Endometrium (tissue), 2 donors: ENCODE measurements around the gene MRPL14.

ENCODE experiments used
- FAIRE-seq: peaks from 2 replicates; lab custom pipeline; 2012; peaks lifted over from hg19 to GRCh38; lab: Jason Lieb, UNC
- donor health status: control.
- donor health status: control.

The MRPL14 gene

DNA sequence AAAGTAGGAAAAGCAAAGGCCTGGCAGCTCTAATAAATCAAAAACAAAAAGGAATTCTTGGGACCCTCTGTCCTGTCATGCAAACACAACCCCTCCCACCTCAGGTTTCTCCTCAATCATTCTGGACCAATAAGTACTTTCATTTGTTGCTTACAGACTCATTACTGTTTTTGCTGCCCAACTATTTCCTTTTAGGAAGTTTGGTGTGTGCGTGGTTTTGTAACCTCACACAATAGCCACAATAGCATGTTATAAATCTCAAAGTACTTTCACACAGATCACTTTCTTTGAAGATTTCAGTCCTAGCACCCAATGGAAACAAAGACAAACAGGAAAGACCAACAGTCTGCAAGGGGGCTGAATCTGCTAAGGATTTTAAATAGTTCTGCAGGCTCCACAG, 4.5 kb downstream of the MRPL14 start:
- FAIRE-seq = no peak

- no peak for FAIRE-seq
Measured at GRCh38 chr6:44120692-44121443, 6.4 kb downstream of the MRPL14 start.

DNA sequence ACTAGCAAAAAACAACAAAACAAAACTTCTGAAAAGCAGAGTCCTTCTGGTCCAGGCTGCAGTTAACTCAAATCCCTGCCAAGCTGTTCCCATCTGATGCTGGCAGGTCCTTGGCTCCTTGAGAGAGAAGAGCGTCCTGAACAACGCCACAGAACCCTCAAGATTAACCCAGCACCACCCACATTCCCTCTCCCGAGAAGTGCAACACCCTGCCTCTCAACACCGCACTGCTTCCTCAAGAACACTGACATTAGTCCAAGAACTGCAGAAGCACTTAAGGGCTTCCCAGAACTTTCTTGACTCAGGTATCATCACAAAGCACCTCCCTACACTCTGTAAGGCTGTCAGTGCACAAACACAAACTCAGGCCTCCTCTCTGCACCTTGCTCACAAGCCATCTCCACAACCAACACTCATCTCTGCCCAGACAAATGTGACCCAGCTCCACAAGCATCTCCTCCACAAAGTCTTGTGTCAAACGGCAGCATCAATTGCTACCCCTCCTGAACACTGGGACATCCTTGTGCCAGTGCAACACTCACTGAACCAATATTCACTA, 7.5 kb downstream of the MRPL14 start:
- no peak for FAIRE-seq

DNA sequence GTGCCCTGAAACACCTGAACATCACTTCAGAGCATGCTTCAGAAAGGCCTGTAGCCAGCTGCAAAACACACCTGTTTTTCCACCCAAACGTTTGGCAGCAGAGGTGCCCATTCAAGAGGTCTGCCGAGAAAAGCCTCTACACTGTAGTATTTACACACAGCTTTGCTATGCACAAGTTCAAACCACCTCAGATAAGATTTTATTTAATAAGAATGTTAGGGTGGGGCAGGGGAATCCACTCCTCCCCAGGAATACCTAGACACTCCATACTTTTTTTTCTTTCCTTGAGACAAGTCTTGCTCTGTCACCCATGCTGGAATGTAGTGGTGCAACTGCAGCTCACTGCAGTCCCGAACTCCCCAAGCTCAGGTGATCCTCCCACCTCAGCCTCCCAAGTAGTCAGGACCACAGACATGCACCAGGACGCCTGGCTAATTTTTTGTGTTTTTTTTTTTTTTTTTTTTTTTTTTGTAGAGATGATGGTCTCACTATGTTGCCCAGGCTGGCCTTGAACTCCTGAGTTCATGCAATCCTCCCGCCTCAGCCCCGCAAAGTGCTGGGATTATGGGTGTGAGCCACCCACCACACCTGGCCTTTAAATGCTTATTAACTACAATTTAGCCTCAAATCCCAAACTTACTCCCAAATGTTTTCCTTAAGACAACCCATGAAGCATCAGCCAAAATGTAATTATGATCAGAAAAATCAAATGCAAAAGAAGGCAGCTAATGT, 9.7 kb downstream of the MRPL14 start:
- FAIRE-seq = no peak

DNA sequence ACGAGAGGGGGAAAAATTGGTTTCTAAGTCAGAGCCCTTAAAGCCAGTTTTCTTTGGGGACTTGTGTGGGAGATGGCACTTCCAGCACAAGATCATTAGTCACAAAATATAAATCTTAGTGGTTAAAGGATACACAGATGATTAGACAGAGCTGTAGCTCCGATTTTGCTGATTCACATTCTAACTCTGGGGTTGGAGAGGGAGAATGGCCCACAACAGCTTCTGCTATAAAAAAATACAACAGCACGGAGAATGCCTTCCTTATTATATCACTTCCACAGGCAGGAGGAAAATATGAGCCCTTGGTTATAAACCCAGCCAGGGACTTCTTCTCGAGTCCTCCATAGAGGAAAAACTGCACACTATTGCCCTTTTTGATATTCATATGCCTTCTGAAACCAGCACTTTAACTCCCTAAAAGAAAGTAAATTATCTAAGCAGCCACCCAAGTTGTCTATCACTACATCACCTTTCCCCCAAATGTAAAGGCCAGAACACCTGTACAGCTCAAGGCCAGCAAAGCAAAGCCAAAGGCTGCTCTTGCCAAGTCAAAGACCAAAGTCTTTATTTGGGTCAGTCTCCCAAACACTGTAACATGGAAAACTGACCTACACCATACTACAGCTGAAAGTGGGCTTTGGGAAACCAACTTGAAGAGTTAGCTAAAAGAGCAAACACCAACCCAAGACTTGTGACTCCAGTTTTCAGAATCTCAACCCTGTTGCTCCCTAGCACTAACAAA, 10.4 kb downstream of the MRPL14 start:
- no peak for FAIRE-seq

- no peak for FAIRE-seq
Measured at GRCh38 chr6:44115866-44116265, 11.4 kb downstream of the MRPL14 start.

- no peak for FAIRE-seq
Measured at GRCh38 chr6:44113414-44113813, 13.8 kb downstream of the MRPL14 start.

- no peak for FAIRE-seq
Measured at GRCh38 chr6:44111434-44112417, 15.5 kb downstream of the MRPL14 start.

- no peak for FAIRE-seq
Measured at GRCh38 chr6:44110966-44111365, 16.3 kb downstream of the MRPL14 start.

DNA sequence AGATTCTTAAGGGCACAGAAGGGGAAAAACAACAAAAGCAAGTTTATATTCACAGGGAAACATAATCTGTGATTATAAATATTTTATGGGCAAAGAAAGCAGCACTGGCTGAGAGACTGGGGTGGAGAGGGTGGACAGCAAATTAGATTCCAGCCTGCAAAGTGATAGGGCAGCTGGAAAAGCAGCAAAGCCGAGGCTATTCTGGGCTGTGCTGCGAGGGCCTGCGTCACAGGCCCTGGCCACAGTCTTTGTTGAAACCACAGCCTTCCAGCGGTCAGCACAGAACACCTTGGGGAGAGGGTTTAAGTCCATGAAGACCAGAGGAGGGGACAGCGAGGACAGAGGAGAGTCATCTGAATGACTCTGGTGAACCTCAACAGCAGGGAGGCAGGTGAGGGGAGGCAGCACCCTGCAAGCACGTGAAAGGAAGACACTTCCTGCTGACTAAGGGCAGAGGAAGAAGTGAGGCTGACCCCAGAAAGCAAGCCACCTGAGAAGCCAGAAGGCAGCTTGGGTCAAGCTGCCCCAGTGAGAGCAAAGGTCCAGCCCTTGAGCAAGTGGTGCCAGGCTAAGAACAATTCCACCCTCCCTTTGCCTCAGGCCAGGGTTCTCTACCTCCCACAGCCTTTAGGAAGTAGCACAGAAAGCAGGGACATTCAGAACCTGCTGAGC, 17.1 kb downstream of the MRPL14 start:
- FAIRE-seq = no peak

DNA sequence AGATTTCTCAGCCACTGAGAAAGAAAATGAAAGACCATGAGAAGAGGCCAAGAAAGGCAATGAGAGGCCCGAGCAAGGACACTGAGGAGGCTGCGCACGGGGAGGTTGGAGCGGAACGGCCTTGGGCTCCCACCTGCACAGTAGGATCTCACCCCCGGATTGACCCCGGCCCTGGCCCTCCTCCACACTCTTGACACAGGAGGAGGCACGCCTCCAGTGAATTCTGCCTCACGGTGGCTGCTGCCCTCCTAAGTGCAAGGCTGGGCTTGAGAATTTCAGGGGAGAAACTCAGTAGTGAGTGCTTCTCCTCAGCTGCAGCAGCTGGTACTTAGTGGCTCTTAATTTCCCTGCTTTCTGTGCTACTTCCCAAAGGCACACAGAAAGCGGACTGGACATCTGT, 18.0 kb downstream of the MRPL14 start:
- FAIRE-seq = no peak

DNA sequence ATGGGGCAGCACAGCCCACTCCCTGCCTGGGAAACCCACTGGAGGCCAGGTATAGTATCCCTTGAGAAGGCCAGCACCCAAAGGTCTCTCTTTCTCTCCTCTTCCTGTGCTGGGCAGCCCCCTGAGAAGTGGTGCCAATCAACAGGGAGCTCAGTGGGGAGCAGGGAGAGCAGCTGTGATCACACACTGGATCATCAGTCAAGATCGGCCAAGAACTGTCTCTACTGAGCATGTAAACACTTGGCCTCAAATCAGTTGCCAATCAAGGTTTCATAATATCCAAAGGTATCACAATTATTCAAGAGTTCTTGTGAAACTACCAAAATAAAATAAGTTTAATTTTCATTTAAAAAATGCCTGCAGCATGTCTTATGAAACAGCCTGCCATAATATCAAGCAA, 18.8 kb downstream of the MRPL14 start:
- no peak for FAIRE-seq

DNA sequence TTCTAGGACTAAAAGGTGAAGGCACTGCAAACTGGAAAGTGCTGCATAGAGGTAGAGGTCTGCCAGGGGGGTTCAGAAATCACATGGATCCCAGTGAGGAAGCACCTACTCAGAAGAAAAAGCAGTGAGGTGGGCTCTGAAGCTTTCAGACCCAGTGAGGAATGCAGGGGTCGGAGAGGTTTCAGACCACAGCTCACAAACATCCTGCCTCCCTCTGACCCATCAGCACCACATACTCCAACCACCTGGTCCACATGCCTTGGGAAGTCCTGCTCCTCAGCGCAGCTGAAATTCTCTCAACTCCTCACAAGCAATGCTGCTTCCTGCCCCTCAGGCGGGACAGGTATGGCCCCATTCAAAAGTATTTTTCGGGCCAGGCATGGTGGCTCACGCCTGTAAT, 20.2 kb downstream of the MRPL14 start:
- no peak for FAIRE-seq

- FAIRE-seq = no peak
Measured at GRCh38 chr6:44105993-44106740, 21.1 kb downstream of the MRPL14 start.

GRCh38 chr6:44105146-44105545, 22.1 kb downstream of the MRPL14 start:
- FAIRE-seq = no peak

DNA sequence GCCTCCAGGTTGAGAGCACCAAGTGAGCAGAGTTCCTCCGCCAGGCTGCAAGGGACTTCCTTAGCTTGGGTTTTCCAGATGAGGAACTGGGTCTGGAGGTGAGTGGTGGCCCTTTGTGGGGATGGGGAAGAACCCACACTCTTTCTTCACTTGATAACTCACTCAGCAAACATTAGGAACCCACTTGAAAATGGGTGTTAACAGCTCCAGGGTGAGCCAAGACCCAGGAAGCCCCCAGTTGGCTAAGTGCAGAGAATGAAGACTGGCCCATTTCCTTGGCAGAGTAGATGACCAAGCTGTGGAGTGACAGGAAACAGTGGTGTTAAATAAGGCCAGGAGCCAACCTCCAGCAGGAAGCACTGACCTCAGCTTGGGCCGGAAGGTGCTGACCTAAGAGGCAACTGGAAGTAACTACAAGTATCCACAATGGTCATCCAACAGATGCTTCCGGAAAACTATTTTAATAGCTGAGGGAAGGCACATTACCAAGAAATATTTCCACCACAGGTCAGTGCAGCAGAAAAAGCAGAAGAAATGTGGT, 22.7 kb downstream of the MRPL14 start:
- no peak for FAIRE-seq

DNA sequence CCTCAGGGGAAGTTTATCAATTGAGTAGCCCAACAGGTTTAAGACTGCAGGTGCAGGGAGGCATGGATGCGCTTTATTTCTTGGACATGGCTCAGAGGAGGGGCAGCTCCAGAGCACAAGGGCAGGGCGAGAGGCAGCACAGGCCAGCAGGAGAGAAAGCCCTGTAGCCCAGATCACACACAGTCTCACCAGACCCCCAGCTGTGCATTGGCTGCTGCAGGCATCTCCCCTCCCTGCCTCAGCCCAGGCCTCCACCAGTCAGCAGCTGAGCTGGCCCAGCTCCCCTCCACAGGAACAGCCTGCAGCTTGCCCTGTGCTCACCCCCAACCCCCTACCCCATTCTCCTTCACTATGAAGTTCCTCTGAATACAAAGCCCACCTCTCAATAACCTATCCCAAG, 24.7 kb downstream of the MRPL14 start:
- FAIRE-seq = no peak

GRCh38 chr6:44101832-44102231, 25.4 kb downstream of the MRPL14 start:
- FAIRE-seq = no peak

DNA sequence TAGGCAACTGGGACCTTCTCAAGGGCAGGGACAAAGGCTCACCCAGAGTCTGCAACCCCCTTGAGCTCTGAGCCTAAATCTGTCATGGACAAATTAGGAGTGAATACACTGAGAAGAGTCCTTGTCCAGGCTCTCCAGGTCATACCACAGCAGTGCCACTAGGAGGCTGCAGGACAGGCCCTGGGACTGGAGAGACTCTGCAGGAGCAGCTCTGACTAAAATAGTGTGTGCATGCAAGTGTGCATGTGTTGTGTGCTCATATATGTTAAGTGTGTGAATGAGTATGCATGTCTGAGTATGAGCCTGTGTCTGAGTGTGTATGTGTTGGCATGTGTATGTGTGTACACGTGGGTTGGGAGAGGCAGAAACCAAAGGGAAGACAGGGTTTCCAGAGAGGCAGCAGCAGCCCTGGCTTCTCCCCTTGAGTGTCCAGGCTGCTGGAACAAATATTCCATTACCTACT, 27.1 kb downstream of the MRPL14 start:
- no peak for FAIRE-seq

DNA sequence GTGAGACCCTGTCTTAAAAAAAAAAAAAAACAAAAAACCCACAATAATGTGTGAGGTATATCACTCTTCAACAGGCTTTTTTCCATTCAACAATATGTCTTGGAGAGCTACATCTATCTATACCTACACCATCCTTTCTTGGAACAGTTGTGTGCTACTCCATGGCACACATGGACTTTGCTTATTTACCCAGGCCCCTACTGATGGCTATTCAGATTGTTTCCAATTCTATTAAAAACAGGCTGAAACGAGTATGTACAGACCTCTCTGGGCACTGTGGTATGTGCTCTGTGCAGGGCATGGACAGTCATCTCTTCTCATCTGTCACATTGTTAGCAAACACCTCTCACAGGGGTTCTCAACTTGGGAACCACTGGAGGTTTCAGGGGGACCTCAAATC, 28.1 kb downstream of the MRPL14 start:
- no peak for FAIRE-seq
